OCI-LY3 (cell line): ENCODE measurements around the gene P2RX6.

Experiments used
- H2AFZ ChIP-seq: fragments of 200-600, 300-600 bp; shearing (Covaris generic); 2 replicates; pipeline ENCODE4 v1.6.0; 2014; ENCODE audit warnings: antibody characterized with exemption, low read depth, low read length
- H3K27ac ChIP-seq: fragments of 200-600, 300-600 bp; sonication (generic); 2 replicates; pipeline ENCODE4 v1.5.1; 2014; ENCODE audit warnings: mild to moderate bottlenecking, low read length, moderate library complexity, mixed read lengths
- H3K27me3 ChIP-seq: fragments of 200-600, 300-600 bp; sonication (generic); 2 replicates; pipeline ENCODE4 v1.6.1; 2014; ENCODE audit warnings: low read depth, low read length, mixed read lengths
- H3K36me3 ChIP-seq: fragments of 200-600, 300-600 bp; sonication (generic); replicated peaks from 2 replicates; pipeline ENCODE3; 2014; ENCODE audit warnings: low read depth, low read length, mixed read lengths
- H3K4me1 ChIP-seq: fragments of 300-600, 200-600 bp; sonication (generic); 2 replicates; pipeline ENCODE4 v1.6.1; 2014; ENCODE audit warnings: low read length, mixed read lengths
- H3K4me2 ChIP-seq: fragments of 200-600, 300-600 bp; sonication (generic); 2 replicates; pipeline ENCODE4 v1.6.1; 2014; ENCODE audit warnings: low read length, mixed read lengths
- H3K4me3 ChIP-seq: fragments of 300-600, 200-600 bp; sonication (generic); 2 replicates; pipeline ENCODE4 v1.5.1; 2014; ENCODE audit warnings: antibody characterized with exemption, mild to moderate bottlenecking, low read length, moderate library complexity
- H3K79me2 ChIP-seq: fragments of 300-600, 200-600 bp; shearing (Covaris generic); 2 replicates; pipeline ENCODE4 v1.6.1; 2014; ENCODE audit warnings: mild to moderate bottlenecking, low read length, mixed read lengths
- H3K9ac ChIP-seq: fragments of 300-600, 200-600 bp; shearing (Covaris generic); 2 replicates; pipeline ENCODE4 v1.6.0; 2014; ENCODE audit warnings: mild to moderate bottlenecking, low read length, moderate library complexity
- H3K9me3 ChIP-seq: fragments of 200-600, 300-600 bp; shearing (Covaris generic); 2 replicates; pipeline ENCODE4 v1.6.1; 2014; ENCODE audit warnings: low read length, mixed read lengths; ENCODE audit not compliant: insufficient read depth
- H4K20me1 ChIP-seq: fragments of 200-600, 300-600 bp; sonication (generic); 2 replicates; pipeline ENCODE4 v1.6.1; 2016; ENCODE audit warnings: low read length, mixed read lengths; ENCODE audit not compliant: insufficient read depth
- CTCF ChIP-seq: fragments of 200-600, 300-600 bp; sonication (generic); IDR thresholded peaks from 2 replicates; pipeline ENCODE4 v1.5.1; 2014; ENCODE audit warnings: antibody characterized with exemption, low read length, low read depth
- EZH2phosphoT487 ChIP-seq: fragments of 200-600 bp; shearing (Covaris generic); IDR thresholded peaks from 2 replicates; pipeline ENCODE4 v1.6.1; 2018; ENCODE audit warnings: antibody characterized with exemption, mixed run types, low read depth

P2RX6 gene

GRCh38 chr22:21064917-21065864 is 50.2 kb downstream of the P2RX6 start:
- Histone ChIP-seq H3K4me1 (peaks cover 22% of the 10 kb centered on the region), H2AFZ (no peak overlapping the region), H4K20me1 (no peaks in the 10 kb centered on the region), H3K4me2 (peak overlapping the region; percentile 34), H3K4me3 (peak overlapping the region; percentile 3; the same call in 1 of the 2 replicates), H3K27me3 (peaks cover 33% of the 10 kb centered on the region), H3K9me3 (no peaks in the 10 kb centered on the region), H3K79me2 (no peaks in the 10 kb centered on the region), H3K36me3 (no peaks in the 10 kb centered on the region), H3K27ac (no peak overlapping the region), H3K9ac (no peak overlapping the region)
- TF ChIP-seq CTCF (no peak), EZH2phosphoT487 (no peak)

GRCh38 chr22:21067075-21067900 is 52.3 kb downstream of the P2RX6 start:
- H2AFZ ChIP-seq, result no peak overlapping the region

GRCh38 chr22:21067901-21068680 is 53.1 kb downstream of the P2RX6 start:
- Histone ChIP-seq H3K4me3 (no peak overlapping the region), H3K79me2 (no peaks in the 10 kb centered on the region), H3K4me1 (peaks cover 22% of the 10 kb centered on the region), H3K9me3 (no peaks in the 10 kb centered on the region), H2AFZ (no peak overlapping the region), H3K27me3 (peaks cover 48% of the 10 kb centered on the region), H3K9ac (no peak overlapping the region), H4K20me1 (no peaks in the 10 kb centered on the region), H3K27ac (no peak overlapping the region), H3K36me3 (no peaks in the 10 kb centered on the region), H3K4me2 (peak overlapping the region; percentile 9; the same call in 1 of the 2 replicates)
- TF ChIP-seq EZH2phosphoT487 (no peak), CTCF (no peak)

More at GRCh38 chr22:21067075-21067900, 52.3 kb downstream of the P2RX6 start:
- Histone ChIP-seq H3K27ac (no peak overlapping the region), H3K79me2 (no peaks in the 10 kb centered on the region), H3K4me3 (no peak overlapping the region), H3K4me1 (peaks cover 22% of the 10 kb centered on the region), H3K36me3 (no peaks in the 10 kb centered on the region), H4K20me1 (no peaks in the 10 kb centered on the region), H3K9ac (no peak overlapping the region), H3K4me2 (no peak overlapping the region), H3K27me3 (peaks cover 41% of the 10 kb centered on the region), H3K9me3 (no peaks in the 10 kb centered on the region)
- no peak for TF ChIP-seq EZH2phosphoT487
- TF ChIP-seq CTCF, result no peak
